GM21367 (cell line): ENCODE data around the gene FLNC.

Source experiments
- ATAC-seq: cut with Tn5 transposase; IDR thresholded peaks from one replicate; pipeline ENCODE4 v1.9.1; 2021; ENCODE audit not compliant: unreplicated experiment

Gene FLNC

GRCh38 chr7:128859232-128860157, 29.3 kb downstream of the FLNC start:
- no peak for ATAC-seq

- no peak for ATAC-seq
Observed at GRCh38 chr7:128860158-128861073, 30.2 kb downstream of the FLNC start.

- ATAC-seq, result no peak
Observed at GRCh38 chr7:128861957-128862570, 31.9 kb downstream of the FLNC start.

DNA sequence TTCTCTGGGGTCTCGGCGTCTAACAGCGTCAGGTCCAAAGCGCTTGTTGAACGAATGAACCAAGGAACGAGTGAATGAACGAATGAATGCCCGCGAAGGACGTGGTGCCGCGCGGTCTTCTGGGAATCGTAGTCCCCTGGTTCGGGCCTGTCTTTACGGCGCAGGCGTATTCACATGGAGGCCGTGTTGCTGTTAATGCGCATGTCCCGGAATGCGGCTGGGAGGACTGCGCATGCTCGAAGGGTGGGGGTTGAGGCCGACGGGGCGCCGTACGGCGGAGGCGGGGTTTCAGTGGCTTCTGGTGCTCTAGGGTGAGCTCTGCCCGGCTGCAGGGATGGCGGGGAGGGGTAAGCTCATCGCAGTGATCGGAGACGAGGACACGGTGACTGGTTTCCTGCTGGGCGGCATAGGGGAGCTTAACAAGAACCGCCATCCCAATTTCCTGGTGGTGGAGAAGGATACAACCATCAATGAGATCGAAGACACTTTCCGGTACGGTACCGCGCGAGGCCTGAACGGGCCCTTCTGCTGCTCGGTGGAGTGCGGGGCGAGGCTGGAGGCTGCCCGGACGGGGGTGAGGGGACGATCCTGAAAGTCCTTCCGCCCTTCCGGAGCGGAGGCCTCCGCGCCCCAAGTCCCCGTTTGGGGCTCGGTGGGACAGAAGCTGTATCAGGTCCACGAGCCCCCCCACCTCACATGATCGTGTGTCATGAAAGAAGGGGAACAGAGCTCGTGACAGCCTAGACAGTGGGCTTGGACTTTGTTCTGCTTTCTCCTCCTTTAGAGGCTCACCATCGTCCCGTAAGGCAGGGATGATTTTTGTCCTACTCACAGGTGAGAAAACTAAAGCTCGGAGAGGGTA, 32.6 kb downstream of the FLNC start, which contains the start of gene ATP6V1F:
ATP6V1F (plus strand) TSS at position 286 of the 862 bp plus-strand sequence; CDS start at position 335, 49 bp downstream.
- ATAC-seq, result peak; percentile 83

- ATAC-seq, result peak; percentile 13
Observed at GRCh38 chr7:128863433-128863989, 33.3 kb downstream of the FLNC start.

DNA sequence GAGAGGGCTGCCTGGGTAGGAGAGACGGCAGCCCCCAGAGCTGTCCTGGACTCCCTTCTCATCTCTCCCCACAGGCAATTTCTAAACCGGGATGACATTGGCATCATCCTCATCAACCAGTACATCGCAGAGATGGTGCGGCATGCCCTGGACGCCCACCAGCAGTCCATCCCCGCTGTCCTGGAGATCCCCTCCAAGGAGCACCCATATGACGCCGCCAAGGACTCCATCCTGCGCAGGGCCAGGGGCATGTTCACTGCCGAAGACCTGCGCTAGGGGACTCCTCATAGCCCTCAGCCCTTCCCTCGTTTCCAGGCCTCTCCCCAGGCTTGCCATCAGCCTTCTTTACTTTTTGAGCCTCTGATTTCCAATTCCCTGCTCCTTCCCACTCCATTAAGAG, 35.1 kb downstream of the FLNC start:
- no peak for ATAC-seq

DNA sequence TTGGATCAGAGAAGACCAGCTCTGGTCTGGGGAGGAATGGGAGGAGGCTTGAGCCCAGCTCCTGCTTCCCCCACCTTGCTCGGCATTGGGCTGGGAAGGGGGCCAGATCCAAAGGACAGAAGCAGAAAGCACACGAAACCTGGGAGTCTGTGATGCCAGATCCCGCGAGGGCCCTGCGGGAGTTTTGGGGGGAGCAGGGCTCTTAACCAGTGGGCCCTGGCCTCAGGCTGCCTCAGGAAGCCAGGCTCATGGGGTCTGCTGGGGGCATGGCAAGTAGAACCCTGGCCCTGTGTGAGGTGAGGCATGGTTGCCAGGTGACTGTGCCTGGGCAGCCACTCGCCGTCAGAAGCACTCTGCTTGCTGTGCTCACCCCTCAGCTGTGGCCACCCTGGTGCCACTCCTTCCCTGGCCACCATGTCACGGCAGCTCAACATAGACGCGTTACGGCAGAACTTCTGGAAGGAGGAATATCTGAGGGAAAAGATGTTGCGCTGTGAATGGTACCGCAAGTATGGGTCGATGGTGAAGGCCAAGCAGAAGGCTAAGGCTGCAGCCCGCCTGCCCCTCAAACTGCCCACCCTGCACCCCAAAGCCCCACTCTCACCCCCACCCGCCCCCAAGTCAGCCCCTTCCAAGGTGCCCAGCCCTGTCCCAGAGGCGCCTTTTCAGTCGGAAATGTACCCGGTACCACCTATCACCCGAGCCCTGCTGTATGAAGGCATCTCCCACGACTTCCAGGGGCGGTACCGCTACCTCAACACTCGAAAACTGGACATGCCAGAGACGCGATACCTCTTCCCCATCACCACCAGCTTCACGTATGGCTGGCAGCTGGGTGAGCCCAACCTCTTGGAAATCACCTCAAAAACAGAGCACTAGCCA, 36.0 kb downstream of the FLNC start:
- no peak for ATAC-seq

GRCh38 chr7:128867241-128867640, 37.0 kb downstream of the FLNC start:
- ATAC-seq, result no peak

GRCh38 chr7:128867842-128868623, 37.8 kb downstream of the FLNC start:
- ATAC-seq, result no peak

DNA sequence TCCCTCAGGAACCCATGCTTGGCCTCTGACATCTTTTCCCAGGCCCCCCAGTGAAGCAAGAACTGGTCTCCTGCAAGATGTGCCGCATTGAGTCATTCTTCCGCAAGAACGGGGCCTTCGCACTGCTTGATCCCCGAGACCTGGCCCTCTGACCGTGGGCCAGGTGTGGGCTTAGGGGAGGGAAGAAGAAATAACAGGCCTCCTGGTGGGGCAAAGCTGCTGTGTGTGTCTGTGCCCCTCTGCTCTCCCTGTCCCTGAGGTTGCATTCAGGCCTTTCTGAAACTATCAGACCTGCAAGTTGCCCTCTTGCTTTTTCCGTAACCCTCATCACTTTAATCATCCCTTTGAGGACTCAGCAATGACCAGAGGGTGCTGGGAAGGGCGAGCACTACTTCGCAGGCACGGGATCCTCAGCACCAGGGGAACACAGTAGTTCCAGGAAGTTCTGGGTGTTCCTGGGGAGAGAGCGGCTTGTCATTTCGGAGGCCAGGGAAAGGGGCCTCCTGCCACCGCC, 38.5 kb downstream of the FLNC start:
- ATAC-seq, result no peak

DNA sequence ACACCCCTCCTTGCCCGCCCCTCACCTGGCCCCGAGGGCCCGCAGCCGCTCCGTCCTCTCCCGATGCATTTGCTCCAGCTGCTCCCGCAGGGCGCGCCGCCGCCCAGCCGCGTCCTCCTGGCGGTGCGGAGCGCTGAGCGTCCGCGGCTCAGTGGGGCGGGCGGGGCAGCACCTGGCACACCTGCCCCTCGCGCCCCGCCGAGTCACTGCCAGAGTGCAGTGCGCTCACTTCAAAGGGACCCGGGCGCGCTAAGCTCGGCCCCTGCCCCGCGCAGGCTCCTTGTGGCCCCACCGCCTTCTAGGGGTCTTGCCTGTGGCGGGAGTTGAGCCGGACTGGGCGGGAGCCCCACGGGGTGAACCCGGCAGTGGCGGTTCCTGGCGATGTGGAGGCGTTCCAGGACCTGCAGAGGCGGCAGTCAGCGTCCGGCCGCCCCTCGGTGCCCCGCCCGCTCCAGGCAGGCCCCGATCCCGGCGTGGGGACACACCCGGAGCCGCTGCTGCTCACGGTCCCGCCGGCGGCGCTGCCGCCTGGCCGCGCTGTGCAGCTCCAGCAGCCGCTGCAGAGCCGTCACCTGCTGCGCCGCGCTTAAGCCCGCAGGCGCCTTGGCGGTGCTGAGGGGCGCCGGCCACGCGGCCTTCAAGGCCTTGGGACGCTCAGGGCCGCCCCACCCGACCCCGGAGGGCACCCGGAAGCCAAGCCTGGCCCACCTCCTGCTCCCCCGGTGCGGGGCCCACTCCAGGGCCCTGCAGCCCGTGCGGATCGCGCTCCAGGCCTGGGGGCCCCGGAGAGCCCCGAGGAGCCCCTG, 39.1 kb downstream of the FLNC start:
- peak; percentile 54 for ATAC-seq

DNA sequence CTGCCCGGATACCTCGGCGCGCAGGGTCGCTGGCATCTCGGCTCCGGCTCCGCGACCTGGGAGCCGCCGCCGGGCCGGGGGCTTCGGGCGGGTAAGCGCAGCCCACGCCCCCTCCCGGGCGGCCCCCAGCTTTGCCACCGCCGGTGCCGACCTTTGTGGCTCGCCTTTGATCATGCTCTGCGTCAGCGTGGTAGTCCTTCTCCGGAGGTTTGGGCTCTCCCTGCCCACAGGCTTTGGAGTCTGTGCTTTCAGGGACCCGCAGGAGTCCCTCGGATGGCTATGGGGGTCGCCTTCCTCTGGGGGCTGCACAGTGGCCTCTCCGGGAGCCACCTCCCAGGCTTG, 39.7 kb downstream of the FLNC start:
- ATAC-seq, result no peak

DNA sequence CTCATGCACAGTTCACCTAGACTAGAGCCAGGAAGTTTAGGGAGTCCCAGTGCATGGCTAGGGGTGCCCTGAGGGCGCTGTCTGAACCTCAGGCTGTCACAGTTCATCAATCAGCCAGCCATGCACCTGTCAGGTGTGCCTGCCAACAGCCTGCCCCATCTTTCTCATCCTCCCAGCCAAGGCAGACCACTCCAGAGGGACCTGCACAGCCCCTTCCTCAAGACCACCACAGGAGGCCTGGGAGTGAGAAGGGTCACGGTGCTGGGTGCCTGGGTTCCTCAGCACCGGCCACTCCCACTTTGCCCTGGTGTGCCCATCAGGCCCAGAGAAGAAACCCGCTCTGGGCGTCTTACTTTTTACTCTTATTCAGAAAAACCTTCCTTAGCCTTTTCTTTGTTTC, 40.8 kb downstream of the FLNC start:
- ATAC-seq, result no peak

GRCh38 chr7:128872394-128872824, 42.2 kb downstream of the FLNC start:
- ATAC-seq, result no peak

DNA sequence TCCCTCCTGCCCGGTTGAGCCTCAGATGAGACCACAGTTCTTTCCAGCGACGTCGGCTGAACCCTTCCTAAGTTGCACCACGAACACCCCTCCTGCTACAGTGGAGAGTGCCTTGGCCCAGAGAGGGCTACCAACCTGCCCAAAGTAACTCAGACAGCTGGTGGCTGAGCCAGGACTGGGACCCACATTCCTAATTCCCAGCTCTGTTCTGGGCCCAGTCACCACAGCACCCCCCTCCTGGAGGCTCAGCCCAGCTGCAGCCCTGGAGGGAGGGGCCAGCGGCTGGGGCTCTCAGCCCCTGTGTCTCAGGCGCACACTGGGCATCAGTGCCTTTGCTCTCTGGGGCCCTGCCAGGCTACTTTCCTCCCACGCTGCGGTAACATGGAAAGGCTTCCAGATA, 43.0 kb downstream of the FLNC start:
- ATAC-seq, result no peak

DNA sequence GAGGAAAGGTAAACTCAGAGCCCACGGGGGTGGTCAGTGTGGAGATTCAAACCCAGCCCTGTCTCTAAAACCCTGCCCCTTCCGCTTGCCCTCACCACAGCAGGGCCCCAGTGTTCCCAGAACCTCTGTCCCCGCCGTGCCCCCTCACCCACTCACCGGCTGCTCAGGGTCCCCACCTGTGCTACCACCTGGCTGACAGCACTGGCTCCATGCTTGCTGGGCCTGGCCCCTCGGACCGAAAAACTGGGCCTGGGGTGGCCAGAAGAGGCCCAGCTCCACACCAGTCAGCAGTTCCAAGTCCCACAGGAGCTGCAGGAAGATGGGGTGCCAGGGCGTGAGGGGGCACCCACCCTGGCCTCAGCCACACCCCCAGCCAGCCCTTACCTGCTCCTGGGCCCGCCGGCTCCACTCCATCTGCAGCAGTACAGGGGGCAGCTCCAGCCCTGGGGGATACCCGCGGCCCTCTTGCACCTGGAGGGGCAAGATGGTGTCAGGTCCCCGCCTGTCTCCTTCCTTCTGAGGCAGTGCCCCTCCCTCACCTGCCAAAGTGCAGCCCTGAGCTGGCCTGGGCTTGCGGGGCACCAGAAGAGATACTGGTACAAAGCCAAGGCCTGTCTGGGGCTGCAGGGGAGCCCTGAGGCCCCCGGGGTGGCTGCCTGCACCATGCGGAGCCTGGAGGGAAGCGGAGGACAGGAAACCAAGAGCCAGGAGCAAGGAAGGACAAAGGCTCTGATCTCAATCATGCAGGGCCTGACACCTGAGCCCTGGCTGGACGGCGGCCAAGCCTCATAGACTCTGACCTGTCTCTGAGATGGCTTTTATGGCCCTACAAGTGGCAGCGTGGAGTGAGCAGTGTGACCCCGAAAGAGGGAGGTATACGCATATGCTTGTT, 44.2 kb downstream of the FLNC start:
- no peak for ATAC-seq
